GM19240 (cell line): Measurements from ENCODE around the gene FALEC.
"Not testable (repeated sequence)": the region's sequence is repeated elsewhere in the genome, so short reads cannot be mapped to it uniquely, and the experiment has no call there.

Experiments
- DNase-seq: peaks from one replicate; pipeline ENCODE4 v3.0.0; 2011; ENCODE audit warnings: low spot score; ENCODE audit not compliant: insufficient read length

FALEC gene

DNA sequence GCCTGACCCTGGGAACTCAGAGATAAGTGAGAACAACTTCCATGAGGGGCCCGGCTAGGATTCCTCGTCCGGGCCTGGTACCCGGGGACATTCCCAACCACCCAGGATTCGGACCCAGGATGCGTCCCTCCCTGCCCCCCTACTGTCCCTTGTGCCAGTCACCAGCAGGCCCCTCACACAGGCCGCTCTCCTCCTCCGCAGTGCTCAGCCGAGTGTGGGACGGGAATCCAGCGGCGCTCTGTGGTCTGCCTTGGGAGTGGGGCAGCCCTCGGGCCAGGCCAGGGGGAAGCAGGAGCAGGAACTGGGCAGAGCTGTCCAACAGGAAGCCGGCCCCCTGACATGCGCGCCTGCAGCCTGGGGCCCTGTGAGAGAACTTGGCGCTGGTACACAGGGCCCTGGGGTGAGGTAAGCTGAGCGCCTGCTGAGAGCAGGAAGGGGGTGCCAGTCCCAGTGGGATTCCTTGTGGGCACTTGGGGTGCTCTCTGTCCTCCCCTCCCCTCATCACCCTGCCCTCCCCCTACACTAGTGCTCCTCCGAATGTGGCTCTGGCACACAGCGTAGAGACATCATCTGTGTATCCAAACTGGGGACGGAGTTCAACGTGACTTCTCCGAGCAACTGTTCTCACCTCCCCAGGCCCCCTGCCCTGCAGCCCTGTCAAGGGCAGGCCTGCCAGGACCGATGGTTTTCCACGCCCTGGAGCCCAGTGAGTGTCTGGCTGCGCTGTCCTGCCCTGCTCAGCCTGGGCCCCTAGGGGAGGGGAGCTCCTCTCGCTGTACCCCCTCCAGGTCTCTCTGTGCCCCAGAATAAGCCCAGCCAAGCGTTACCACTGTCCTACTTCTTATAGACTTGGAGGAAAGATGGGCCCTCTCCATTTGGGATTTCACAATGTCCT is 43.5 kb downstream of the FALEC start:
- no peak for DNase-seq

GRCh38 chr1:150559656-150560010 is 44.1 kb downstream of the FALEC start:
- no peak for DNase-seq

DNA sequence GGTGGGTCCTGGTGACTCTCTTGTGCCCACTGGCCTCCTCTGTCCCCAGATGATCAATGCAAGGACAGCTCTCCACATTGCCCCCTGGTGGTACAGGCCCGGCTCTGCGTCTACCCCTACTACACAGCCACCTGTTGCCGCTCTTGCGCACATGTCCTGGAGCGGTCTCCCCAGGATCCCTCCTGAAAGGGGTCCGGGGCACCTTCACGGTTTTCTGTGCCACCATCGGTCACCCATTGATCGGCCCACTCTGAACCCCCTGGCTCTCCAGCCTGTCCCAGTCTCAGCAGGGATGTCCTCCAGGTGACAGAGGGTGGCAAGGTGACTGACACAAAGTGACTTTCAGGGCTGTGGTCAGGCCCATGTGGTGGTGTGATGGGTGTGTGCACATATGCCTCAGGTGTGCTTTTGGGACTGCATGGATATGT is 44.5 kb downstream of the FALEC start:
- no peak for DNase-seq

DNA sequence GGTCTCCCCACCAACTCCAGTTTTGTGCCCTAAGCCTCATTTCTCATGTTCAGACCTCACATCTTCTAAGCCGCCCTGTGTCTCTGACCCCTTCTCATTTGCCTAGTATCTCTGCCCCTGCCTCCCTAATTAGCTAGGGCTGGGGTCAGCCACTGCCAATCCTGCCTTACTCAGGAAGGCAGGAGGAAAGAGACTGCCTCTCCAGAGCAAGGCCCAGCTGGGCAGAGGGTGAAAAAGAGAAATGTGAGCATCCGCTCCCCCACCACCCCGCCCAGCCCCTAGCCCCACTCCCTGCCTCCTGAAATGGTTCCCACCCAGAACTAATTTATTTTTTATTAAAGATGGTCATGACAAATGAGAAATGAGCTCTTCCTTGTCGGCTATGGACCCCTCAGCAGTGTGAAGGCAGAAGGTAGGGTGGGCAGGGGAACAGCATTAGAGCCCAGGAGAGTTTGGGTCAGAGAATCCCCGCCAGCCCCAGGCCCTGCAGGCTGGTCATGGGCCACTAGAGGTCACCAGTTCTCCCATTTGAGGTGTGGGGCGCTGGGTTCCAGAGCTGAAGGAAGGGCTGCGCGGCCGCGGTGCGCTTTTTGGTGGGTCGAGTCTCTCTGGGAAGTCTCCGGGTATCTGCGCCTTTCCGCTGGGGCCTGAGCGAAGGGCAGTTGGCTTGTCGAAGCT is 45.2 kb downstream of the FALEC start:
- DNase-seq, result no peak

GRCh38 chr1:150561254-150561973 is 45.9 kb downstream of the FALEC start:
- no peak for DNase-seq

DNA sequence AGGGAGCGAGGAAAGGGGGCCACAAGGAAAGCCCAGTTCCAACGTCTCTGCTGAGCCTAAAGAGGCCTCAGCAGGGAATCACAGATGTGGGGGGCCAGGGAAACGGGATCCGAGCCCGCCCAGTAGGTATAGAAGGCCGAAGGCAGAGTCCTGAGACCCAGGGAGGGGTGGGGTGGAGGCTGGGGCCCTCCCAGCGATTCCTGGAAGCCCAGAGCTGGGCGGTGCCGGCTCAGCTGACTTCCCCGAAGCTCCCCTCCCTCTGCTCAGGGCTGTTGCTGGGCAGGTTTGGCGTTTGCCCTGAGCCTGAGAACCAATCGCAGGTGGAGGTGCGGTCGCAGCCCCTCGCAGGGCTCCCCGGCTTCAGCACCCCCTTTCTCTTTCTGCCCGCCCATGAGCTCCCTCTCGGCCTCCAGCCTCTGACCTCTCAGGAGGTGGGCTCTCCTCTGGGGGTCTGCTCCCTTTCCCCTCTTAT is 46.5 kb downstream of the FALEC start:
- DNase-seq, result no peak

GRCh38 chr1:150562446-150563339 is 47.1 kb downstream of the FALEC start:
- no peak for DNase-seq

- no peak for DNase-seq
Measured at GRCh38 chr1:150563340-150564038, 47.9 kb downstream of the FALEC start.

GRCh38 chr1:150564051-150564991 is 48.8 kb downstream of the FALEC start:
- DNase-seq, result no peak

GRCh38 chr1:150565240-150565991 is 49.9 kb downstream of the FALEC start:
- not testable (repeated sequence) for DNase-seq

- DNase-seq, result no peak
Measured at GRCh38 chr1:150566589-150567340, 51.2 kb downstream of the FALEC start.

- no peak for DNase-seq
Measured at GRCh38 chr1:150567341-150567716, 51.8 kb downstream of the FALEC start.

- no peak for DNase-seq
Measured at GRCh38 chr1:150567717-150568593, 52.4 kb downstream of the FALEC start.

GRCh38 chr1:150568594-150568966 is 53.0 kb downstream of the FALEC start:
- no peak for DNase-seq

DNA sequence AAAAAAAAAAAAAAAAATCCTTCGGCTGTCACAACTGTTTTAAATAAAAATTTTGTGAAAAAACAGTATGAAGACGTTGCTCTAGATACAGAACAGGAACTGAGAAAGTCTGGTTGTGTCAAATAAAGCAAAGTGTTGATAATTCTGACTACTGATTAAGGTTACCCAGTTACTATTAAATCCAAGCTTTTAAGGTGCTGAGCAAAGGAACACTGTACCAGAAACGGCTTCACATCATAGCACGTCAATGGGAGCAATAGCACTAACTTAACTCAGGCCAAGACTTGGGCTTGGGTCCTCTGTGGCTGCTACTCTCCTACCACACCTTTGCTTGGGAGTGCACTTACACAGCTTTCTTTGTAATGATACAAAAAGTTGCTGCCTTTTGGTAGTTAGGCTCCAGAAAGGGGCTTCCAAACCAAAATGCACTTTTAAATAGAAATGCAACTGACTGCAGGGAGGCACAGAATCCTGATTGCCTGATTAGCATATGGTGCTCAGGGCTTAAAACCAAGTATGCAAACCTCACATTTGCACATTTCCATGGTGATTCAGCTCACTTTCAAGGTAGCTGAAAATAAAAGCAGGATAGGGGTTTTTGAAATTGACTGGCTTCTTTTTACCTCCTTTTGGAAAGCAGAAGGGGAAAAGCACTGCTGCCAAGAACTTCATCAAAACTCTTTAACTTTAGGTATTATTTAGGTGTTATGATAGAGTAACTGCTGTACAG is 57.5 kb downstream of the FALEC start:
- no peak for DNase-seq

- not testable (repeated sequence) for DNase-seq
Measured at GRCh38 chr1:150573648-150574071, 58.1 kb downstream of the FALEC start.
